Stomach (tissue), 4 donors: ENCODE measurements around the gene GPANK1.

Experiments
- POLR2AphosphoS5 ChIP-seq, 3 donors: sonication (generic); formaldehyde crosslinking; IDR thresholded peaks; one replicate each; pipeline ENCODE4 v1.6.1; 2016; ENCODE audit warnings: antibody characterized with exemption in 3 of 3
- TF ChIP-seq, protein P1 (sequence below), 7 experiments: fragments of 450-650 bp in 4 of 7; fragments of 200-600 bp in 3 of 7; sonication (generic) in 3 of 7; IDR thresholded peaks; one replicate each; pipeline ENCODE4 v1.5.1; 2016 to 2019; ENCODE audit warnings: antibody characterized with exemption in 7 of 7, control low read depth in 2 of 7, mild to moderate bottlenecking in 1 of 7

DNA sequence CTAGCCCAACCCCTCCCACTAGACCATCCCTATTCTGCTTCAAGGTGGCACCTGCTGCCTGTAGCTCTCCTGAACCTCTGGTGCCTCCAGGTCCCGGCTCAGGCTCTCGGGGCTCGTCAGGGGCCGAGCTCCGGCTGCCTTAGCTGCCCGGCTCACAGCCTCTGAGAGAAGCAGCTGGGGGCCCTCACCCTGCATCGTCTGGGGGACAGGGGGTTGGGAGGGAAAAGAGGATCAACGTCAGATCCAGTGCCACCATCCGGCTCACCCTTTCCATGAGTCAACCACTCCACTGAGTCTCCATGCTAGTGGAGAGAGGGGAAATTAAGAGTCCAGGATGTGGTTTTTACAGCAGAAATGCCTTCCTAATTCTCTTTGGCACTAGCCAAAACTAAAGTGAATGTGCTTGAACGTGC is 25.3 kb downstream of the GPANK1 start:
- TF ChIP-seq, protein P1, sequence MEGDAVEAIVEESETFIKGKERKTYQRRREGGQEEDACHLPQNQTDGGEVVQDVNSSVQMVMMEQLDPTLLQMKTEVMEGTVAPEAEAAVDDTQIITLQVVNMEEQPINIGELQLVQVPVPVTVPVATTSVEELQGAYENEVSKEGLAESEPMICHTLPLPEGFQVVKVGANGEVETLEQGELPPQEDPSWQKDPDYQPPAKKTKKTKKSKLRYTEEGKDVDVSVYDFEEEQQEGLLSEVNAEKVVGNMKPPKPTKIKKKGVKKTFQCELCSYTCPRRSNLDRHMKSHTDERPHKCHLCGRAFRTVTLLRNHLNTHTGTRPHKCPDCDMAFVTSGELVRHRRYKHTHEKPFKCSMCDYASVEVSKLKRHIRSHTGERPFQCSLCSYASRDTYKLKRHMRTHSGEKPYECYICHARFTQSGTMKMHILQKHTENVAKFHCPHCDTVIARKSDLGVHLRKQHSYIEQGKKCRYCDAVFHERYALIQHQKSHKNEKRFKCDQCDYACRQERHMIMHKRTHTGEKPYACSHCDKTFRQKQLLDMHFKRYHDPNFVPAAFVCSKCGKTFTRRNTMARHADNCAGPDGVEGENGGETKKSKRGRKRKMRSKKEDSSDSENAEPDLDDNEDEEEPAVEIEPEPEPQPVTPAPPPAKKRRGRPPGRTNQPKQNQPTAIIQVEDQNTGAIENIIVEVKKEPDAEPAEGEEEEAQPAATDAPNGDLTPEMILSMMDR (IDR thresholded peaks at IDR 0.05): no peak
- TF ChIP-seq POLR2AphosphoS5 (IDR thresholded peaks at IDR 0.05): no peak
